ENCODE results near the gene RTN1.
A peak's percentile ranks its signal among the peaks of the same experiment; 100 is the strongest.

Gene RTN1, protein sequence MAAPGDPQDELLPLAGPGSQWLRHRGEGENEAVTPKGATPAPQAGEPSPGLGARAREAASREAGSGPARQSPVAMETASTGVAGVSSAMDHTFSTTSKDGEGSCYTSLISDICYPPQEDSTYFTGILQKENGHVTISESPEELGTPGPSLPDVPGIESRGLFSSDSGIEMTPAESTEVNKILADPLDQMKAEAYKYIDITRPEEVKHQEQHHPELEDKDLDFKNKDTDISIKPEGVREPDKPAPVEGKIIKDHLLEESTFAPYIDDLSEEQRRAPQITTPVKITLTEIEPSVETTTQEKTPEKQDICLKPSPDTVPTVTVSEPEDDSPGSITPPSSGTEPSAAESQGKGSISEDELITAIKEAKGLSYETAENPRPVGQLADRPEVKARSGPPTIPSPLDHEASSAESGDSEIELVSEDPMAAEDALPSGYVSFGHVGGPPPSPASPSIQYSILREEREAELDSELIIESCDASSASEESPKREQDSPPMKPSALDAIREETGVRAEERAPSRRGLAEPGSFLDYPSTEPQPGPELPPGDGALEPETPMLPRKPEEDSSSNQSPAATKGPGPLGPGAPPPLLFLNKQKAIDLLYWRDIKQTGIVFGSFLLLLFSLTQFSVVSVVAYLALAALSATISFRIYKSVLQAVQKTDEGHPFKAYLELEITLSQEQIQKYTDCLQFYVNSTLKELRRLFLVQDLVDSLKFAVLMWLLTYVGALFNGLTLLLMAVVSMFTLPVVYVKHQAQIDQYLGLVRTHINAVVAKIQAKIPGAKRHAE

DNA sequence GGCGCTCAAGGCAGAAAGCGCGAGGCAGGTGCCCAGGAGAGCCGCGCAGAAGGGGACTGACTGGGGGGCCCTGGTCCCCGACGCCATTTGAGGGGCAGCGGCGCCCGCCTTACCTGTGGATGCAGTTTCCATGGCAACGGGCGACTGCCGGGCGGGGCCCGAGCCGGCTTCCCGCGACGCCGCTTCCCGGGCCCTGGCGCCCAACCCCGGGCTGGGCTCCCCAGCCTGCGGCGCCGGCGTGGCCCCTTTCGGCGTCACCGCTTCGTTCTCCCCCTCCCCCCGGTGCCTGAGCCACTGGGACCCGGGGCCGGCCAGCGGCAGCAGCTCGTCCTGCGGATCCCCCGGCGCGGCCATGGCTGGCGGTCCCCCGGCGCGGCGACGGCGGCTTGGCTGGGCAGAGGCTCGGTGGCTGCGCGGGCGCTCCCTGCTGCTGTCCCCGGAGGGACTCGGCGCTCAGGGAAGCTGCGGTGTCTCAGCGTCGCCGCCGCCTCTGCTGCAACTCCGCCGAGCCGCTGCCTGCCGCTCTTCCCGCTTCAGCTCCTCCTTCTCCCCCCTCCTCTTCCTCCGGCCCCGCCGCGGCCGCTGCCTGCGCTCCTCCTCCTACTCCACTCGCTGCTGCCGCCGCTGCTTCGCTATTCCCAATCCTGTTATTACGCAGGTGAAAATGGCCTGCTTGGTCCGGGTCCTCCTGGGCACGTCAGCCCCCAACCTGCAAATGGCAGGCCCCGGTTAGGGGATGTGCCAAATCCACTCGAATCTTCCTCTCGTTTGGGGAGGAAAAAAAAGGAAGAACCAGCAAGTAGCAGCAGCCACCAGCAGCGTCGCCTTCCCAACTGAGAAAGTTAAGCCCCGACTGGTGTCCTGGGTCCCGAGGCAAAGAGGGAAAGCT, at the start of gene RTN1:
TSS of gene RTN1 (minus strand) at position 500 of the 889 bp plus-strand sequence. CDS start at position 354, 146 bp downstream.
- intact Hi-C loops (cut with DNase I) = no loop called here
- peak; percentile 68 to 97 (median 82) for DNase-seq

DNA sequence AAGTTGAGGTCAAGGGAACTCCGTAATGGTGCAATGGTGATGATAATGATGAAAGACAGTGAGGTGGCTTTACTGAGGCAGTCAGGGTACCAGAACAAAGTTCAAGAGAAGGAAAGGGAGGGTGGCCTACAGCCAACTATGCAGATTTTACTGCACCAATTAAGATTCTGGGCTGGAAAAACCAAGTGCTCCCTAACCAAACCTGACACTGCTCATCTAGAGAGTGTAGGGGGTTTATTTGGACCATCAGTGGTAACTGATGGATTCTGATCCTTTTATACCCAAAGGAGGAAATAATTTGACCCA, 49.8 kb upstream of the RTN1 start:
- intact Hi-C loops (cut with DNase I) = no loop called here
- DNase-seq = no peak

DNA sequence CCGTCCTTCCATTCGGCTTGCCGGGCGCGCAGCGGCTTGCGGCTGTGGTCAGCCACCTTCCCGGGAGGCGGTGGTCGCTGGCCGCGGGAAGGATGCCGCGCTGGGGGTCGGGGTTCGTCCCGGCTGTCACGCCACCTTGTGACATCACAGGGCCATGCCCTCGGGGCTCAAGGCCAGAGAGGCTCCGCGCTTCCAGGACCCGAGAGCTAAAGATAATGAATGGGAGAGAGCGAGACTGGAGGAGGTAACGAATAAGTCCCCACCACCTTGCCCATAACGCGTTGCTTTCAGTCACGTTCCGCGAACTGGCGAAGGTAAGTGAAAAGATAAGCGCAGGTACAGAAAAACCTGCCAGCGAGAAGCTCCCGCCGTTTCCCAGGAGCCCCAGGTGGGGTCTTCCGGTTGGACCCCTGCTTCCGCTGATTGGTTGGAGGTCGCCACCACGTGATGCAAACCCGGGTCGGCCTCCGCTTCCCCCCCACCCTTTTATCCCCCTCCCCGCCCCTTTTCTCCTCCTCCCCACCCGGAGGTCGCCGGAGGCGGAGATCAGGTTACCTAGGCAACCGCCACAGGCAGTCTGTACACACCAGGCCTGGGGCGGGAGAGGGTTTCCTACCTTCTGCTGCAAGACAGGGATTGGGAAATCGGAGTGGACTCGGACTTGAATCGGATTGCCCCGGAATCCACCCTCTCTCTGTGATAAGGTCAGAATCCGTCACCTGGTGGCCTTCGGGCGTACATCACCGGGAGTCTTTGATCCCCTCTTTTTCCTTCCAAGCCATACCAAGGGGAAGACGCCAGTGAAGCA, 49.2 kb upstream of the RTN1 start, which contains the start of gene LRRC9:
TSS of gene LRRC9 (plus strand) at position 575 of the 808 bp plus-strand sequence.
- DNase-seq = peak; percentile 16 to 94 (median 58)
- intact Hi-C loops (cut with DNase I) = no loop called here

DNA sequence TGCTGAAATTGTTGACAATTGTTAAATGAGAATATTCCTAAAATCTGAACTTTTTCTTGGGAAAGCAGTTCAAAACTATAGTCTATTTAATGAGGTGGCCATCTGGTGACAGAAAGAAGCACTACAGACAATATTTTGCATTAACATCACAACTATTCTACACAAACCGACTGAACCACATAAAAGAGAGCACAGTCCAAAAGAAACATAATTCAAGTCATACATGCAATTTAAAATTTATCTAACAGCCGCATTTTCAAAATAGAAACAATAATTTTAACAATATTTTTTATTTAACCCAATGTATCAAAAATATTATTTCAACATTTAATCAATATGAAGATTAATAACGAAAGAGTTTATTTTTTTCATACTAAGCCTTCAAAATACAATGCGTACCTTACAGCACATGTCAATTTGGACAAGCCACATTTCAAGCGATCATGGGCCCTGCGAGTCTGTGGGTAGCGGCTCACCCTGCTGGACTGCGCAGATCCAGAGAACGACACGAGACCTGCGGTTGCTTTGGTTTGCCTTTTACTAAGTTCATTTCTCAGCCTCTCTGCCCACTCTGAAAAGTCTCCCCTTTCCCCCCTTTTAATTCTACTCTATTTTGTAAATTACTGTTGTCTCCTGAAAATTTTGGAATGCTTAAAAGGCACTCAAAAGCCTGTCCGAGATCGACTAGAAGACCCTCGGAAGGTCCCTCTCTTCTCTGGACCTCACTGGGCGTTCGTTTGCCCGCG, 48.4 kb upstream of the RTN1 start:
- peak in 8 of 10 donors; percentile 14 to 85 (median 27) for DNase-seq
- intact Hi-C loops (cut with DNase I) = no loop called here

DNA sequence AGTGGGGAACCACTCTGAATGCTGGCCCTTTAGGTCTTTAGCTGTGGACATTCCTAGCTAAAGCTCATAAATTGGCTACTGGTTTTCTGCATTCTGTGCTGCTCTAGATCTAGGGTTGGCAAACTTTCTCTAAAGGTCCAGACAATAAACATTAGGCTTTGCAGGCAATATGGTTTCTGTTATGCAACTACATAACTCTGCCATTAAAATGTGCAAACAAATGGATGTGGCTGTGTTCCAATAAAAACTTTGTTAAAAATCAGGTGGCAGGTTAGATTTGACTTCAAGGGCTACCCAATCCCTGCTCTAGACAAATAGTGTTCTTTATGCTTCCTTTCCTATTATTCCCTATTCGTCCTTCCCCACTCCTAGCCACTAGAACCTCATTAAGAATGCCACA, 42.6 kb upstream of the RTN1 start:
- DNase-seq = no peak
- intact Hi-C loops (cut with DNase I) = no loop called here

DNA sequence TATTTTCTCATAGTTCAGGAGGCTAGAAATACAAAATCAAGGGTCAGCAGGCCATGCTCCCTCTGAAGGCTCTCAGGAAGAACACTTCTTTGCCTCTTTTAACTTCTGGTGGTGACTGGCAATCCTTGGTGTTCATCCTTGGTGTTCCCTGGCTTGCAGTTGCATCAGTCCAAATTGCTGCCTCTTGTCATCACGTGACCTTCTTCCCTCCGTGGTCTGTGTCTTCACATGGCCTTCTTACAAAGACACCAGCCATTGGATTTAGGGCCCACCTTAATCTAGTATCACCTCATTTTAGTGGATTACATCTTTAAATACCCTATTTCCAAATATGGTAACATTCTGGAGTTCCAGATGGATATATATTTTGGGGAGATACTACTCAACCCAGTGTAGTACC, 41.9 kb upstream of the RTN1 start:
- intact Hi-C loops (cut with DNase I) = no loop called here

DNA sequence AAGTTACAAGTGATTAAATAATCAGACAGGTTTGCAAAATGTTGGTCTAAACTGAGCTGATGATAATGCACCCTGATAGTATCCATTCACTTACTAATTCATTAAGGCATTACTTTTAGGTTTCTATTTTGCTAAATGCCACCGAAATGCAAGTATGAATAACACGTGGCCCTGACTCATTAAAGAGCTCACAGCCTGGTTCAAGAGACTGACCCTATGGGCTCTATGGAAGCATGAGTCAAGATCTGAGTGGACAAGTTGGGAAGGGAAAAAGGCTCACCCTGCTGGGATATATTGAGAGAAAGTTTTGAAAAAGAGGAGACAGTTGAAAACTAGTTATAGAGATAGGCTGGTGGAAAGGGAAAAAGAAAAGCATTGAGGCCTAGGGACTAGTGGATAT, 34.6 kb upstream of the RTN1 start:
- DNase-seq = no peak
- intact Hi-C loops (cut with DNase I) = no loop called here

More for the DNA sequence above, 41.9 kb upstream of the RTN1 start:
- DNase-seq = no peak

DNA sequence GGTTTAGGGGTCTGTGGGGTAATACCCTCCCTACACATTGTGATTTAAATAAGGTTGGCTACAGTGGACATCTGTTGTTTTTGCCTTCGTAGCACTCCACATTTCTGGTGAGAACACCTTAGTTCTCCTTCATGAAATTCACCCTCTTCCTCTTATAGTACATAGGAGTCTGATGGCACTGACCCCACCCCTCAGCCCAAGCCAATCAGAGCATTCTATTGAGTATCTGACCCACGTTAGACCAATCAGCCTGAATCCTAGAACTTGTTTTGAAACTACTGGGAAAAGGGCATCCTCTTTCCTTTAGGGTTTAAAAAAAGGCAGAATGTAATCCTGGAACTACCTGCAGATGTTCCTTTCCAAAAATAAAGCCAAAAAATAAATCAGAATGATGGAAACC, 33.6 kb upstream of the RTN1 start:
- intact Hi-C loops (cut with DNase I) = no loop called here

DNA sequence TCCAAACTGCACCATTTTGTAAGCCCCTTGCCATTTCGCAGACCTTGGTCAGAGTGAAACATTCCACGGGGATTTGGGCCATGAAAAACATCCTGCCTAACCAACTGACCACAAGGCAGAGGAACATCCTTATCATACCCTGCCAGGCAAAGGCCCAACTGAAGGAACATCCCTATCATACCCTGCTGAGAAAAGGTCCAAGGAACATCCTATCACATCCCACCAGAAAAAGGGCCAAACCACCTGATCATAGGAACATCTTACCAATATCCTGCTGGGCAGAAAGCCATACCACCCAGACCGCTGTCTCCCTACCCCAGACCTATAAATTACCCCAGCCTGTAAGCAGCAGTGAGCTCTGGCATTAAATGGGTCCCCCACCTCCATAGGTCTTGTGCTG, 30.0 kb upstream of the RTN1 start:
- no peak for DNase-seq
- intact Hi-C loops (cut with DNase I) = no loop called here

More for the DNA sequence above, 33.6 kb upstream of the RTN1 start:
- DNase-seq = no peak

DNA sequence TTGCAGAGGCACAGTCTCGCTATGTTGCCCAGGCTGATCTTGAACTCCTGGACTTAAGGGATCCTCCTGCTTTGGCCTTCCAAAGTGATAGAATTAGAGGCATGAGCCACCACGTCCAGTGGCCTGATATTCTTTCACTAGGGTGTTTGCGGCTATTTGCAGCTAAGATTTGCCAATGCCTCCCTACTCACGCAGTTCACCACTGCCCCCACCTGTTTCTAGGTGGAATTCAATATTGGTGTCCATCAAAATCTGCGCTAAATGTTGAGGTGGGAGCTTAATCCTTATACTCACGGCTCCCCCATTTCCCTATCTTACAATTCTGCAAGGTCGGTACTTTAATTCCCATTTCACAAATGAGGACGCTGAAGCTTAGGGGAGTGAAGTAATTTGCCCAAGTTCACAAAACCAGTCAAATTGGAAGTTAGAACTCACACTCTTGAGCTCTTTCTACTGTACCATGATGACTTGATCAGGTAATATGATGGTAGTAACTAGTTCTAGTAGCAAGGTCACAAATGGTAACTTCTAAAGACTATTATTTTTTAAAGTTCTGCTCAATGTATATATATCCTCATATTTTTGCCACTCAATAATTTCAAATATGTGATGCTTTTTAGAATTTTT, 27.3 kb upstream of the RTN1 start:
- intact Hi-C loops (cut with DNase I) = loop anchor here (5.0 kb wide), 2 partner anchors 191 to 266 kb away; no protein-coding TSS in a partner anchor
- peak in 7 of 10 donors; percentile 7 to 80 (median 43) for DNase-seq

DNA sequence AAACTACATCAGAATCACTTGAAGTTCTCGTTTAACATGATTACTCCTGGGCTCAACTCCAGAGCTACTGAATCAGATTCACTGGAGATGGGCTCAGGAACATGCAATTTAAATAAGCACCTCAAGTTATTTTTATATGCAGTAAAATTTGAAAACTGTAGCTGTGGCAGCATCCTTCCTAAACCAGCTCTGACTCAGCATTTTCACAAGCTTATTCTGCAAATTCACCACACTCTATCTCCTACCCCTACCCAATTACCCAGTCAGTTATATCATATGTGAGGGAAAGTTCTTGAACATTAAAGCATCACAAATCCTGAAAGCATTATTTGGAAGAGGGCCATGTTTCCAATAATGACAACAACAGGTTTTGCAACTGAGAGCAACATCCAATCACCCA, 25.1 kb upstream of the RTN1 start:
- DNase-seq = no peak
- intact Hi-C loops (cut with DNase I) = loop anchor here (5.0 kb wide), 2 partner anchors 188 to 263 kb away; no protein-coding TSS in a partner anchor

DNA sequence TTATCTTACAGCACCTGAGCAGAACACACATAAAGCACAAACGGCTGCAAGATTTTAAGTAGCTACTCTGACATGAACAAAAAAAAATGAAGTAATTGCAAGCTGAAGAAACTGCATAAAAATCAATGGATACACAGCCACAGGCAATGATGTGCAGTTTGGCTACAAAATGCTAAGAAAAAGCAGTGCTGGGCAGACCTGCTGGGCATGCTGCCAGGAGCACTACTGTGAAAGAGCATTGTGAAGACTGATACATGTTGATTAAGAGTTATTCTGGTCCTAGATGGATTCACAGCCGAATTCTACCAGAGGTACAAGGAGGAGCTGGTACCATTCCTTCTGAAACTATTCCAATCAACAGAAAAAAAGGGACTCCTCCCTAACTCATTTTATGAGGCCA, 20.1 kb upstream of the RTN1 start:
- DNase-seq = peak in 4 of 10 donors; percentile 9 to 76 (median 40)
- intact Hi-C loops (cut with DNase I) = no loop called here

DNA sequence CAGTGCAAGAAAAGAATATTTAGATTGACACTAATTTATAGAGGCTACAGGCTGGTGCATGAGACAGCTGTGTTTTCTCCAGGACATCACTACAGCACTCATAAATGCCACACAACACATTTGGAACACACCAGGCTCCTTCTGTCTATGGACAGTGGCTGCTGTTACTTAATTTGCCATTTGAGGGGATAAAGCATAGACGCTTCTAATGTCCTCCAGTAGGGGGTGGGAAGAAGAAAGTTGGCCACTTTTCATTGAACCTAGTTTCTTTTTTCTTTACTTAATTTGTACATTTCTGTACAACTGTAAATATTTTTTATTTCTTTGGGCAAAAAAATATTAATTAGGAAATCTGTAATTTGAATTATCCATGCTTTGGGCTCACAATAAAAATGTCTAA, 12.4 kb upstream of the RTN1 start:
- DNase-seq = no peak
- intact Hi-C loops (cut with DNase I) = no loop called here

DNA sequence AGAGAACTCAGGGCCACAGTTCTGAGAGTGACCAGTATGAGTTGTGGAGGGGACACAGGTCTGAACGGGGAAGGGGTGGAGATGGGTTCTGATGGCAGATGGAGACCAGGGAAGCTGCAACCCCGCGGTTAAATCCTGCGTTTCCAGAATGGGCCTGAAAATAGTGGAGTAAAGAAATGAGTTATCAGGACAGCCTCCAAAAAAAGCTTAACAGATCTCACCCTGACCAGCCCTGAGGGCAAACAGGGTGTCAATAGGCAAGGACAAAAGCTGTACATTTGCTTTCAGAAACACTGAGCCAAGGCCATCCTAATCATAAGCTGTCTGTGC, 555 bp upstream of the RTN1 start:
- no peak for DNase-seq
- intact Hi-C loops (cut with DNase I) = no loop called here

DNA sequence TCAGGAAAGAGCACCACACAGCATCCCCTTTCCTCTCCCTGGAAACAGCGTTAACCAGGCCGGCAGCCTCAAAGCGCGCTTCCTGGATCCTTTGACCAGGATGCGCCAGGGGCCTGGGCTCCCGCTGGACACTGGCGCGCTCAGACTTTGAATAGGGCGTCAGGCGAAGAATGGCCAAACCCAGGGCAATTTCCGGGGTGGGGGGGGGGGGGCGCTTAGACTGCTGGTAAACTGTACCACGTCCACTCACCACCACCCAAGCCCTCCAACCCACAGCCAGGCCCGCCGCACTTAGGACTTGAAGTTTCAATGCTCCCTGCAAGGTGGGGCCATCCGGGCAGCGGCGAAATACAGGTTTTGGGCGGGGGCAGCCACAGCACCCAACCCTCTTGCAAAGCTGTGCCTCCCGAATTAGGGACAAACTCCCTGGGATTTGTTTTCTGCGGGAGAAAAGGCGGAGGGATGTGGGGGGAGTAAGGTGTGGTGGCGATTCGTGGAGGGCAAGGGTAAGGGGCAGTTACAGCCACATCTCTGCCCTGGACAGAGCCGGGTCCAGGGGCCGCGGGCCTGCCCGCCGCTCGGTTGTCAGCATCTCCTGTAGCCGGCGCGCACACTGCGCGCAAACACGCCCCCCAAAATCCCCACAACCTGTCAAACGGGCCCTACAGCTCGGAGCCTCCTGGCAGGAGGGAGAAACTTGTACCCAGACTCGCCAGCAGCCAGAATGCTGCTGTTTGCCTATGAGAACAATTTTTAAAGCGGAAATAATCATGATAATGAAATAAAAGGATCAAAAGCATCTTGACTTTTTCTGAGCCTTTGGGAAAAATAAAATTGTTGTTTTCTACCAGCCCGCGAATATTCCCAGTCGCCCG, 958 bp downstream of the RTN1 start:
- peak in 8 of 10 donors; percentile 16 to 86 (median 38) for DNase-seq
- intact Hi-C loops (cut with DNase I) = no loop called here

DNA sequence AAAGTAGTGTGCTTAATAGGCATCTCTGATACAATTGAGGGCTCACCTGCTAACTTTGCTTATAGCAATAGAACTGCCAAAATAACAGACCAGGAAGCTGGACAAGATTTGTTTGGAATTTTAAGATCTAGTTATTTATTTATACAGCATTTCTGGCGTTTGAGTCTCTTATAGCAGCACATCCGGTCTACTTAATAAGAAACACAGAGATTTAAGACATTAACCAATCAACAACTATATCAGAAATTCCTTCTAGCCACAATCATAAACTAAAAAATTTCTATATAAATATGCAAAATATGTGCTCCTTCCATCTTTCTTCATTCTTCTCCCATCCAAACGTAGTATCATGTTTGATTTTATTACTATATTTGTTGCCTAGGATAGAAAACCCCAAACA, 2.6 kb downstream of the RTN1 start:
- DNase-seq = no peak
- intact Hi-C loops (cut with DNase I) = no loop called here

DNA sequence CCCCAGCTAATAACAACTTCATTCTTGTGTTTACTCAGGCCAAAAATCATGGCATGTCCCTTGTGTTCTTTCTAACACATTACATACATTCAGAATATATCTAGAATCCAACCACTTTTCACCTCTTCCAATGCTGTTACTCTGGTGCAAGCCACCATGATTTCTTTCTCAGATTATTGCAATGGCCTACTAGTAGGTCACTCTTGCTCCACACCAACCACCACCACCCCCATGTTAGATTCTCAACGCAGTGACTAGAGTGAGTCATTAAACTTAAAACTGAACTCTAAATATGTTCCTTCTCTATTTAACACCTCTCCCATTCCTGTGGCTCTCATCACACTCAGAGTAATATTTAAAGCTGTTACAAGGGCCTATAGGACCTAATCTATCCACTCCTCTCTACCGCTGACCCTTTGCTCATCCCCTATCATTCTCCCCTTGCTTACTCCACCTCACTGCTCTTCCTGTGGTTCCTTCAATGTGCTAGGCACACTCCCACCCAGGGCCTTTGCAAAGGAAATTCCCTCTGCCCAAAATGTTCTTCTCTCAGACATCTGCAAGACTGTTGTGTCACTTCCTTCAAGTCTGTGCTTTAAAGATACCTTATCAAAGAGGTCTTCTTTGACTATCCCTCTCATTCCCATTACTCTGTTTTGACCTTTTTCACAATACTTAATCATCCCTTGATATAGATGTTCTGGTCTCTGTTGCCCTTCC, 6.6 kb downstream of the RTN1 start:
- intact Hi-C loops (cut with DNase I) = no loop called here

More for the DNA sequence above, 6.6 kb downstream of the RTN1 start:
- no peak for DNase-seq

Data from posterior cingulate gyrus (tissue), 11 donors.